GM23338 (cell line): ENCODE data around the gene PATE2.

Source experiments
- CTCF ChIP-seq, 2 experiments: fragments of 200-600 bp in 1 of 2; sonication (generic) in 1 of 2; conservative IDR thresholded peaks; 2 replicates each; pipeline versions ENCODE4 v1.5.1 to v1.6.1; 2016 to 2017; ENCODE audit warnings: antibody characterized with exemption in 2 of 2, low read depth in 2 of 2, mild to moderate bottlenecking in 2 of 2, moderate library complexity in 1 of 2
- POLR2AphosphoS5 ChIP-seq: IDR thresholded peaks from 2 replicates; pipeline ENCODE4 v1.6.1; 2016; ENCODE audit warnings: antibody characterized with exemption, low read depth

- TF ChIP-seq CTCF (conservative IDR thresholded peaks at IDR 0.05; ENCODE audit: low read depth in 2 of 2) (no peak), POLR2AphosphoS5 (no peak)
Observed at GRCh38 chr11:125807909-125808308, 29.3 kb upstream of the PATE2 start.
